Left lung (tissue), 10 donors: ENCODE measurements around the gene RPS27L. TPM values are rescaled to one million over a fixed set of nuclear protein-coding genes. Genes with fewer than 3 reads are reported as not detected.

Source experiments
- ATAC-seq: fragments of 200-7000 bp; cut with Tn5 transposase; one replicate; pipeline ENCODE4 v1.9.1; 2020; ENCODE audit warnings: moderate library complexity
- DNase-seq, 4 donors: peaks; one replicate each; pipeline ENCODE4 v3.0.0-alpha.2; 2013 to 2020
- H3K27ac ChIP-seq, 2 donors: fragments of 200-600 bp; sonication (generic) in 1 of 2; one replicate each; pipeline versions ENCODE4 v1.5.0 to v1.8.0; 2020 to 2021
- H3K27me3 ChIP-seq, 2 donors: fragments of 200-600 bp; sonication (generic) in 1 of 2; one replicate each; pipeline versions ENCODE4 v1.5.0 to v1.8.0; 2020 to 2021
- H3K36me3 ChIP-seq, 2 donors: fragments of 200-600 bp; sonication (generic) in 1 of 2; one replicate each; pipeline versions ENCODE4 v1.5.0 to v1.8.0; 2020 to 2021
- H3K4me1 ChIP-seq, 2 donors: fragments of 200-600 bp; one replicate each; pipeline ENCODE4 v1.8.0; 2021
- H3K4me3 ChIP-seq, 2 donors: fragments of 200-600 bp; sonication (generic) in 1 of 2; one replicate each; pipeline versions ENCODE4 v1.5.0 to v1.8.0; 2020 to 2021; ENCODE audit warnings: mild to moderate bottlenecking in 1 of 2
- H3K9me3 ChIP-seq, 2 donors: fragments of 200-600 bp; sonication (generic) in 1 of 2; one replicate each; pipeline versions ENCODE4 v1.5.0 to v1.8.0; 2020 to 2021
- CTCF ChIP-seq, 2 donors: fragments of 200-600 bp; sonication (generic) in 1 of 2; IDR thresholded peaks; one replicate each; pipeline versions ENCODE4 v1.5.0 to v1.8.0; 2021; ENCODE audit warnings: antibody characterized with exemption in 2 of 2
- intact Hi-C, 2 donors: fragments of 100-400 bp; cut with DNase I; formaldehyde crosslinking; loops; one replicate each; pipeline versions ENCODE4 v1.11.2 to v1.14.2; 2022
- polyA plus RNA-seq, 6 donors: library from polyadenylated mRNA; unstranded; fragments of 120-200 nt; gene quantifications; one replicate each; pipeline ENCODE4 v1.2.1, GENCODE V29; 2013; ENCODE audit not compliant: insufficient read length in 6 of 6
- total RNA-seq, 2 donors: library from RNA; stranded (reverse); fragmentation: NEBNext Ultra II Directional; extraction: Animal tissue kit (Norgen Biotek cat#: 25700); gene quantifications; one replicate each; pipeline ENCODE4 v1.2.1, GENCODE V29; 2021
- donor health status: DM: no; HTN: yes; CAD: no.
- donor health status: DM: no; HTN: no; CAD: no.

RPS27L gene
- total and polyA plus RNA-seq, 8 donors: 74.8 to 242 (median 82.7) TPM

- TF ChIP-seq CTCF (IDR thresholded peaks at IDR 0.05): peak; percentile 6 to 34
- Histone ChIP-seq H3K9me3 (peaks cover 0 to 12% of the 10 kb centered on the region in 2 donors), H3K27me3 (no peaks in the 10 kb centered on the region), H3K4me1 (peaks cover 7 to 15% of the 10 kb centered on the region in 2 donors), H3K4me3 (peak overlapping the region; percentile 85 to 99), H3K27ac (peak overlapping the region; percentile 93 to 98), H3K36me3 (peaks cover 0 to 30% of the 10 kb centered on the region in 2 donors)
- intact Hi-C loops: no loop called here
- ATAC-seq: peak; percentile 99
- DNase-seq: peak; percentile 57 to 97 (median 89)
Measured at GRCh38 chr15:63122002-63122875, 35.0 kb downstream of the RPS27L start.

DNA sequence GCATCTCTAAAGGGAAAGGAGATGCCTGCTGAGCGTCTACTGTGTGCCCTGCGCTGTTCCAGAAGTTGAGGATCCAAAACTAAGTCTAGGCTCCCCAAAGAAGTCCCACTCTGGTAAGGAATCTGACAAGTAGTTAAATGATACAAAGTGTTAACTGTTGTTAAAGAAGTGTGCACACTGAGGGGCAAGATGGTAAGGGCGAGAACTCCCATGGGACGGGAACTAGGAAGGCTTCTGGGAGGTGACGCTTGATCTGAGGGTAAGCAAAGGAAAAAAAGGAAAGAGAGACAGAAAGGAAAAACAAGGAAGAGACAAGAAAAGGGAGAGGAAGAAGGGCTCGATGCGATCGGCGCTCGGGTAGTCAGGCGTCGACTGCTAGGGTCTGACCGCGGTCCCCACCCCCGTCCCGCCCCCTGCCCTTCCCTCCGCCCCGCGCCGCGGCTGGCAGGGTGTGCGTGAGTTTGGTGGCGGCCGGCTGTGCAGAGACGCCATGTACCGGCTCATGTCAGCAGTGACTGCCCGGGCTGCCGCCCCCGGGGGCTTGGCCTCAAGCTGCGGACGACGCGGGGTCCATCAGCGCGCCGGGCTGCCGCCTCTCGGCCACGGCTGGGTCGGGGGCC, 35.8 kb downstream of the RPS27L start, which contains the start of gene LACTB:
Gene LACTB, plus strand, starts transcription at position 480 of the 620 bp plus-strand sequence. Its CDS starts 11 bp downstream, at position 491.
- peak; percentile 85 to 96 (median 92) for DNase-seq
- peaks cover 0 to 12% of the 10 kb centered on the region in 2 donors for H3K9me3 ChIP-seq
- H3K27me3 ChIP-seq: no peaks in the 10 kb centered on the region
- peaks cover 0 to 22% of the 10 kb centered on the region in 2 donors for H3K36me3 ChIP-seq
- peaks cover 7 to 15% of the 10 kb centered on the region in 2 donors for H3K4me1 ChIP-seq
- no peak for TF ChIP-seq CTCF (IDR thresholded peaks at IDR 0.05)
- H3K27ac ChIP-seq: peak within 1 kb of the TSS; percentile 93 to 98
- ATAC-seq: peak; percentile 93
- intact Hi-C loops: no loop called here
- peak within 1 kb of the TSS; percentile 85 to 99 for H3K4me3 ChIP-seq

GRCh38 chr15:63118854-63119253, 38.4 kb downstream of the RPS27L start:
- no peak overlapping the region for H3K4me3 ChIP-seq
- no peaks in the 10 kb centered on the region for H3K27me3 ChIP-seq
- H3K36me3 ChIP-seq: no peaks in the 10 kb centered on the region
- intact Hi-C loops: no loop called here
- no peak for TF ChIP-seq CTCF (IDR thresholded peaks at IDR 0.05)
- DNase-seq (no peak), ATAC-seq (no peak)
- H3K27ac ChIP-seq: no peak overlapping the region
- peaks cover 7 to 12% of the 10 kb centered on the region in 2 donors for H3K4me1 ChIP-seq
- H3K9me3 ChIP-seq: peaks cover 0 to 12% of the 10 kb centered on the region in 2 donors

DNA sequence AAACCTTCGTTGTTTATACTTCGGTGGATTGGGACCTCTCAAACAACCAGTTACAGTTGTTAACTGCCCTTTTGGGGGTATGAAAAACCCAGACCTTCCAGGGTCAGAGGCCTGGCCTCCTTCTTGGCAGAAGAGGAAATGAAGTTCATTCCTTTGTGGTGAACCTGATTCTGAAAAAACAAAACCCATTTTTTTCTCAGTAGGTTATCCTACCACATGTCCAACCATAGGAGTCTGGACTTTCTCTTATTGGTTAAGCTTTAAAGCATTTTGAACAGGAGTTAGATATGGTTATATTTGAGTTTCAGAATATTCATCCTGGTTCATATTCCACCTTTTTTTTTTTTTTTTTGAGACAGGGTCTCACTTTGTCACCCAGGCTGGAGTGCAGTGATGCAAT, 42.8 kb downstream of the RPS27L start:
- no peaks in the 10 kb centered on the region for H3K4me1 ChIP-seq
- no peak overlapping the region for H3K27ac ChIP-seq
- intact Hi-C loops: no loop called here
- H3K9me3 ChIP-seq: peaks cover 0 to 5% of the 10 kb centered on the region in 2 donors
- H3K27me3 ChIP-seq: no peaks in the 10 kb centered on the region
- DNase-seq (no peak), ATAC-seq (no peak)
- no peaks in the 10 kb centered on the region for H3K36me3 ChIP-seq
- TF ChIP-seq CTCF (IDR thresholded peaks at IDR 0.05): no peak
- H3K4me3 ChIP-seq: no peak overlapping the region

- DNase-seq: no peak
- Histone ChIP-seq H3K27me3 (no peaks in the 10 kb centered on the region), H3K9me3 (no peaks in the 10 kb centered on the region), H3K27ac (no peak overlapping the region), H3K4me3 (no peak overlapping the region), H3K36me3 (no peaks in the 10 kb centered on the region), H3K4me1 (no peaks in the 10 kb centered on the region)
- intact Hi-C loops: no loop called here
- TF ChIP-seq CTCF (IDR thresholded peaks at IDR 0.05): no peak
- no peak for ATAC-seq
Measured at GRCh38 chr15:63112871-63113270, 44.4 kb downstream of the RPS27L start.
